Prostate gland (tissue), 2 donors: ENCODE measurements around the gene ALOX12. TPM values are rescaled to one million over a fixed set of nuclear protein-coding genes. Genes with fewer than 3 reads are reported as not detected.
"Not testable (repeated sequence)": the region's sequence is repeated elsewhere in the genome, so short reads cannot be mapped to it uniquely, and the experiment has no call there.

ENCODE experiments used
- DNase-seq: peaks from one replicate; pipeline ENCODE4 v3.0.0-alpha.2; 2019; ENCODE audit warnings: low spot score
- H3K27ac ChIP-seq, 2 donors: fragments of 200-600 bp; sonication (generic); 2 replicates each; pipeline ENCODE4 v1.5.1; 2017 to 2019
- H3K27me3 ChIP-seq: fragments of 200-600 bp; sonication (generic); replicated peaks from 2 replicates; pipeline ENCODE4 v1.5.1; 2019; ENCODE audit not compliant: insufficient read depth
- H3K36me3 ChIP-seq, 2 donors: fragments of 200-600 bp; sonication (generic); 1 replicate in 1 of 2; 2 replicates in 1 of 2; pipeline versions ENCODE4 v1.5.1 to v1.8.1; 2017 to 2019
- H3K4me1 ChIP-seq: fragments of 200-600 bp; sonication (generic); replicated peaks from 2 replicates; pipeline ENCODE4 v1.5.1; 2019
- H3K4me3 ChIP-seq, 2 donors: fragments of 200-600 bp; sonication (generic); 2 replicates each; pipeline ENCODE4 v1.5.1; 2017 to 2019
- H3K9me3 ChIP-seq: fragments of 200-600 bp; sonication (generic); 2 replicates; pipeline ENCODE4 v1.5.1; 2017
- POLR2A ChIP-seq: fragments of 450-650 bp; IDR thresholded peaks from one replicate; pipeline ENCODE4 v1.6.1; 2016; ENCODE audit warnings: antibody characterized with exemption, mild to moderate bottlenecking
- POLR2AphosphoS5 ChIP-seq: sonication (generic); formaldehyde crosslinking; IDR thresholded peaks from one replicate; pipeline ENCODE4 v1.6.1; 2017; ENCODE audit warnings: antibody characterized with exemption
- WGBS: methylation state at CpG from one replicate; pipeline ENCODE4 v1.1.5; 2018; 5-methylcytosine and 5-hydroxymethylcytosine counted together
- intact Hi-C: fragments of 100-400 bp; cut with DNase I; formaldehyde crosslinking; loops from one replicate; pipeline ENCODE4 v1.14.2; 2022
- total RNA-seq, 2 donors: library from RNA; depleted of rRNA; stranded (reverse); fragments of >200 nt; gene quantifications; one replicate each; pipeline ENCODE4 v1.1.0, GENCODE V29; 2016
- TF ChIP-seq, protein P1 (sequence below), 4 experiments: fragments of 200-600 bp in 2 of 4; fragments of 450-650 bp in 2 of 4; sonication (generic) in 2 of 4; IDR thresholded peaks; 1 replicate in 3 of 4; 2 replicates in 1 of 4; pipeline ENCODE4 v1.5.1; 2016 to 2019; ENCODE audit warnings: antibody characterized with exemption in 4 of 4, mild to moderate bottlenecking in 2 of 4, moderate library complexity in 2 of 4

The ALOX12 gene
- total RNA-seq, 2 donors from 2014 or later: 0.27 to 0.62 TPM

DNA sequence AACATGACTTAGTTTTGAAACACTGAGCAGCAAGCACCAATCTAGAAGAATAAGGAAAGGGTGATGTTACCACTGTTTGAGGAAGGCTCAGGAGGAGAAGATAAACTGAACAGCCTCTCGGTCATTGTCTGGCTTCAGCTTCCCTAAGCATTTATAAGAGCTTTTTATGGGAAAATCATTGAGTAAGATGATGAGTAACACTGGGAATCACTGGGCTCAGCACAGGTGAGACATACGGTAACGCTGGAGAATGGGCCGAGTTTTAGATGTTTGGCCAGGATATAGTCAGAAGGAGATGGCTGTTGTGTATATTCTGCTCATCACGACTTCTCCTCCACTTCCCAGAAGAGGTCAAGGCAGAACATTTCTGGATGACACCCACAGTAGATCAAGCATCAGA is 42.2 kb upstream of the ALOX12 start:
- 87% methylated on average over 5 of the region's 5 CpGs for WGBS
- Histone ChIP-seq H3K4me3 (no peak overlapping the region), H3K27me3 (no peaks in the 10 kb centered on the region), H3K4me1 (no peaks in the 10 kb centered on the region), H3K36me3 (no peaks in the 10 kb centered on the region), H3K9me3 (no peaks in the 10 kb centered on the region), H3K27ac (no peak overlapping the region)
- no peak for DNase-seq
- TF ChIP-seq, protein P1, sequence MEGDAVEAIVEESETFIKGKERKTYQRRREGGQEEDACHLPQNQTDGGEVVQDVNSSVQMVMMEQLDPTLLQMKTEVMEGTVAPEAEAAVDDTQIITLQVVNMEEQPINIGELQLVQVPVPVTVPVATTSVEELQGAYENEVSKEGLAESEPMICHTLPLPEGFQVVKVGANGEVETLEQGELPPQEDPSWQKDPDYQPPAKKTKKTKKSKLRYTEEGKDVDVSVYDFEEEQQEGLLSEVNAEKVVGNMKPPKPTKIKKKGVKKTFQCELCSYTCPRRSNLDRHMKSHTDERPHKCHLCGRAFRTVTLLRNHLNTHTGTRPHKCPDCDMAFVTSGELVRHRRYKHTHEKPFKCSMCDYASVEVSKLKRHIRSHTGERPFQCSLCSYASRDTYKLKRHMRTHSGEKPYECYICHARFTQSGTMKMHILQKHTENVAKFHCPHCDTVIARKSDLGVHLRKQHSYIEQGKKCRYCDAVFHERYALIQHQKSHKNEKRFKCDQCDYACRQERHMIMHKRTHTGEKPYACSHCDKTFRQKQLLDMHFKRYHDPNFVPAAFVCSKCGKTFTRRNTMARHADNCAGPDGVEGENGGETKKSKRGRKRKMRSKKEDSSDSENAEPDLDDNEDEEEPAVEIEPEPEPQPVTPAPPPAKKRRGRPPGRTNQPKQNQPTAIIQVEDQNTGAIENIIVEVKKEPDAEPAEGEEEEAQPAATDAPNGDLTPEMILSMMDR (IDR thresholded peaks at IDR 0.05): no peak
- no peak for TF ChIP-seq POLR2A
- no peak for TF ChIP-seq POLR2AphosphoS5
- intact Hi-C loops: no loop called here

DNA sequence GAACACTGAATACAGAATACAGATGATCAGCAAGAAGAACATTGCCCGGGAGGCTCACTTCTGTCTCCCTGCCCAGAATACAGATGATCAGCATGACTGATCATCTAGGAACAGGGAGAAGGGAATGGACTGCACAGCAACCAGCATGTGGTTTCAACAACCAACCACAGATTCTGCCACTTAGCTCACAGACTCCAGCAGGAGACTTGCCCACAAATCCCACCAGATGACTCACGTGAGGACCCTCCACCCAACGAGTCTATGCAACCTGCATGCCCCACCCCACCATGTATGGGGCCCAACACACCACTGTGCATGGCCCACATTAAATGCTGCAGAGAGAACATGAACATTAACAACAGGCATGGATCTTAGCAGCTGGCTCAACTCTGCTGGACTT is 36.1 kb upstream of the ALOX12 start:
- Histone ChIP-seq H3K27me3 (no peaks in the 10 kb centered on the region), H3K9me3 (no peaks in the 10 kb centered on the region)
- WGBS: 82% methylated on average over 3 of the region's 3 CpGs

DNA sequence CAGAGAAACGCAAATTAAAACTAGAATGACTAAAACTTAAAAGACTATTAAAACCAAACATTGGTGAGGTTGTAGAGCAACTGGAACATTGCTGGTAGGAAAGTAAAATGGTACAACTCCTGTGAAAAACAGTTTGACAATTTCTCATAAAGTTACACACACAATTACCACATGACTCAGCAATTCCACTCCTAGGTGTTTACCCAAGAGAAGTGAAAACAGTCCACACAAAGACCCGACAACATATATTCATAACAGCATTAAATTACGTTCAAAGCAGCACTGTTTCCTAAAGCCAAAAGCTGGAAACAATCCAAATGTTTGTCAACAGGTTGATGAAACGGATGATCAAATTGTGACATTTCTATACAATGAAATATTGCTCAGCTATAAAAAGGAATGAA is 26.5 kb upstream of the ALOX12 start:
- Histone ChIP-seq H3K36me3 (no peaks in the 10 kb centered on the region), H3K9me3 (no peaks in the 10 kb centered on the region), H3K4me3 (no peak overlapping the region), H3K27ac (no peak overlapping the region), H3K4me1 (no peaks in the 10 kb centered on the region), H3K27me3 (no peaks in the 10 kb centered on the region)
- intact Hi-C loops: no loop called here
- no peak for DNase-seq
- no peak for TF ChIP-seq POLR2A
- TF ChIP-seq, protein P1 (IDR thresholded peaks at IDR 0.05): no peak
- TF ChIP-seq POLR2AphosphoS5: no peak
- 46% methylated on average over 4 of the region's 4 CpGs for WGBS

More for the DNA sequence above, 36.1 kb upstream of the ALOX12 start:
- H3K36me3 ChIP-seq: no peaks in the 10 kb centered on the region
- H3K4me1 ChIP-seq: no peaks in the 10 kb centered on the region
- DNase-seq: no peak
- no peak overlapping the region for H3K4me3 ChIP-seq
- intact Hi-C loops: no loop called here
- TF ChIP-seq POLR2AphosphoS5: no peak
- TF ChIP-seq, protein P1 (IDR thresholded peaks at IDR 0.05): no peak
- TF ChIP-seq POLR2A: no peak
- H3K27ac ChIP-seq: no peak overlapping the region

DNA sequence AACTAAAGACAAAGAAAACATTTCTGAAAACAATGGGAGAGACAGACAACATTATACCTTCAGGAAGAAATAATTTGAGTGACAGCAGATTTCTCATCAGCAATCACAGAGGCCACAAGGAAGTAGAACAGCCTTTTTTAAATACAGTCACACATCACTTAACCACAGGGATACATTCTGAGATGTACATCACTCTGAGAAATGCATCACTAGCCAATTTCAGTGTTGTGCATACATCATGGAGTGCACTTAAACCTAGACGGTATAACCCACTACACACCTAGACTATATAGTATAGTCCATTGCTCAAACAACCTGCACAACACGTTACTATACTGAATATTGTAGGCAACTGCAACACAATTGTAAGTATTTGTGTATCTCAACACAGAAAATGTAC is 24.9 kb upstream of the ALOX12 start:
- H3K9me3 ChIP-seq: no peaks in the 10 kb centered on the region
- no peaks in the 10 kb centered on the region for H3K27me3 ChIP-seq
- WGBS: 85% methylated on average over 2 of the region's 2 CpGs
- no peak for DNase-seq
- H3K4me1 ChIP-seq: no peaks in the 10 kb centered on the region
- no peak overlapping the region for H3K27ac ChIP-seq
- no peaks in the 10 kb centered on the region for H3K36me3 ChIP-seq
- intact Hi-C loops: no loop called here
- H3K4me3 ChIP-seq: no peak overlapping the region
- no peak for TF ChIP-seq POLR2AphosphoS5
- TF ChIP-seq, protein P1 (IDR thresholded peaks at IDR 0.05): no peak
- no peak for TF ChIP-seq POLR2A

DNA sequence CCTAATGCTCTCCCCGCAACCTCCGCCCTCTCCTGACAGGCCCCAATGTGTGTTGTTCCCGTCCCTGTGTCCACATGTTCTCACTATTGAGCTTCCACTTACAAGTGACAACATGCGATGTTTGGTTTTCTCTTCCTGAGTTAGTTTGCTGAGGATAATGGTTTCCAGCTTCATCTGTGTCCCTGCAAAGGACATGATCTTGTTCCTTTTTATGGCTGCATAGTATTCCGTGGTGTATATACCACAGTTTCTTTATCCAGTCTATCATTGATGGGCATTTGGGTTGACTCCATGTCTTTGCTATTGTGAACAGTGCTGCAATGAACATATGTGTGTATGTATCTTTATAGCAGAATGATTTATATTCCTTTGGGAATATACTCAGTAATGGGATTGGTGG is 16.4 kb upstream of the ALOX12 start:
- 85% methylated on average over 5 of the region's 5 CpGs for WGBS
- H3K4me1 ChIP-seq, H3K9me3 ChIP-seq, H3K27ac ChIP-seq, H3K4me3 ChIP-seq, H3K27me3 ChIP-seq, DNase-seq, intact Hi-C loops, H3K36me3 ChIP-seq: not testable (repeated sequence)
